NAMALWA (cell line): Measurements from ENCODE around the gene LYG2.
"Not testable (repeated sequence)": the region's sequence is repeated elsewhere in the genome, so short reads cannot be mapped to it uniquely, and the experiment has no call there.

Experiments used
- DNase-seq: peaks from one replicate; pipeline ENCODE4 v3.0.0-alpha.2; 2015; ENCODE audit warnings: low spot score

LYG2 gene

GRCh38 chr2:99201959-99202678 lies 53.3 kb downstream of the LYG2 start:
- no peak for DNase-seq

DNA sequence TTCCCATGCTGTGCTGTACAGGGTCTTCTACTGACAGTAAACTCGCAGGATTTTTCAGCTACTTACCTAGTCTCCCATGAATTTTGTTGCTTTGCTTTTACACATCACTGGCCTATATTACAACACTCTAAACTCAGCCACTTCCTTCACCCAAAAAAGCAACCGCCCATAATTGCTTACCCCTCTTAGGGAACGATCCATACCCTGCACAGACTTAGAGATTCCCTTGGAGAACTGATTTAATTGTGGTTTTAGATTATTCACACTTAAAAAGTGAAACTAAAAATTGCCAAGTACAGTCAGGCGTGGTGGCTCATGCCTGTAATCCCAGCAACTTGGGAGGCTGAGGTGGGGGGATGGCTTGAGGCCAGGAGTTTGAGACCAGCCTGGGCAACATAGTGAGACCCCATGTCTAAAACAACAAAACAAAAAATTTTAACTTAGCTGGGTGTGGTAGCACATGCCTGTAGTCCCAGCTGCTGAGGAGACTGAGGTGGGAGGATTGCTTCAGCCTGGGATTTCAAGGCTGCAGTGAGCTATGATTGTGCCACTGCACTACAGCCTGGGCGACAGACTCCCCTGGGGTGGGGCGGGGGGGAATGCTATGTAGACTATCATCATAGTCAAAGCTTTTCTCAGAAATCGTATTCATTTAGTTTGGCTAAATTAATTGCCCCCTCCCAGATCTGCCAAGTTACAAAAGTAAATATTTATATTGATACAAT lies 55.2 kb downstream of the LYG2 start:
- no peak for DNase-seq

GRCh38 chr2:99198103-99198841 lies 57.2 kb downstream of the LYG2 start:
- DNase-seq, result no peak

GRCh38 chr2:99192364-99192763 lies 63.1 kb downstream of the LYG2 start:
- not testable (repeated sequence) for DNase-seq
